Stomach (tissue), 9 donors: ENCODE data around the gene PLEKHA4. TPM values are rescaled to one million over a fixed set of nuclear protein-coding genes. Genes with fewer than 3 reads are reported as not detected.
"Not testable (repeated sequence)": the region's sequence is repeated elsewhere in the genome, so short reads cannot be mapped to it uniquely, and the experiment has no call there.

ENCODE experiments used
- DNase-seq, 2 donors: peaks; one replicate each; pipeline versions ENCODE4 v3.0.0 to v3.0.0-alpha.2; 2013 to 2019
- H3K27ac ChIP-seq, 5 donors: fragments of 200-600 bp in 4 of 5; sonication (generic) in 4 of 5; one replicate each; pipeline ENCODE4 v1.5.1; 2013 to 2019; ENCODE audit warnings: mild to moderate bottlenecking in 1 of 5, moderate library complexity in 1 of 5
- H3K27me3 ChIP-seq, 3 donors: fragments of 200-600 bp; sonication (generic); one replicate each; pipeline ENCODE4 v1.5.1; 2017 to 2019; ENCODE audit warnings: mixed run types in 1 of 3
- H3K36me3 ChIP-seq, 4 donors: fragments of 200-600 bp; sonication (generic); 1 replicate in 3 of 4; 2 replicates in 1 of 4; pipeline ENCODE4 v1.5.1; 2016 to 2019
- H3K4me1 ChIP-seq, 4 donors: fragments of 200-600 bp; sonication (generic); one replicate each; pipeline ENCODE4 v1.5.1; 2016 to 2019
- H3K4me3 ChIP-seq, 4 donors: fragments of 200-600 bp; sonication (generic) in 3 of 4; one replicate each; pipeline ENCODE4 v1.5.1; 2016 to 2019; ENCODE audit warnings: mild to moderate bottlenecking in 1 of 4
- H3K9me3 ChIP-seq, 4 donors: fragments of 200-600 bp; sonication (generic); one replicate each; pipeline ENCODE4 v1.5.1; 2016 to 2019
- EP300 ChIP-seq: sonication (generic); formaldehyde crosslinking; IDR thresholded peaks from one replicate; pipeline ENCODE4 v1.6.1; 2017; ENCODE audit warnings: antibody characterized with exemption
- POLR2A ChIP-seq, 4 donors: fragments of 450-650 bp; IDR thresholded peaks; one replicate each; pipeline ENCODE4 v1.6.1; 2016; ENCODE audit warnings: antibody characterized with exemption in 4 of 4, control low read depth in 2 of 4, mild to moderate bottlenecking in 1 of 4, moderate library complexity in 1 of 4
- POLR2AphosphoS5 ChIP-seq, 3 donors: sonication (generic); formaldehyde crosslinking; IDR thresholded peaks; one replicate each; pipeline ENCODE4 v1.6.1; 2016; ENCODE audit warnings: antibody characterized with exemption in 3 of 3
- WGBS, 5 donors: extraction: QIAGEN DNeasy Blood & Tissue Kit in 3 of 5; methylation state at CpG; one replicate each; pipeline versions ENCODE4 v1.1.5 to v1.1.7; 2013 to 2018; 5-methylcytosine and 5-hydroxymethylcytosine counted together
- intact Hi-C: fragments of 100-400 bp; cut with DNase I; formaldehyde crosslinking; loops from one replicate; pipeline ENCODE4 v1.15.1; 2023; ENCODE audit warnings: low total_unique reads
- polyA plus RNA-seq, 3 donors: library from polyadenylated mRNA; stranded (reverse); fragments of 200-250 nt; gene quantifications; one replicate each; pipeline ENCODE4 v1.2.3, GENCODE V29; 2013
- total RNA-seq, 5 donors: library from RNA; depleted of rRNA; stranded (reverse); fragments of >200 nt; gene quantifications; one replicate each; pipeline versions ENCODE4 v1.1.0 to v1.2.3, GENCODE V29; 2014 to 2016
- TF ChIP-seq, protein P1 (sequence below), 7 experiments: fragments of 450-650 bp in 4 of 7; fragments of 200-600 bp in 3 of 7; sonication (generic) in 3 of 7; IDR thresholded peaks; one replicate each; pipeline ENCODE4 v1.5.1; 2016 to 2019; ENCODE audit warnings: antibody characterized with exemption in 7 of 7, control low read depth in 2 of 7, mild to moderate bottlenecking in 1 of 7
- donor health status: healthy with polysubstance abuse.
- donor health status: Bipolar disorder and iron deficiency.
- donor health status: healthy.

The PLEKHA4 gene
- total and polyA plus RNA-seq, 8 donors: 1.7 to 85.0 (median 30.0) TPM

- no peaks in the 10 kb centered on the region for H3K9me3 ChIP-seq
- intact Hi-C loops: no loop called here
- no peak overlapping the region for H3K4me3 ChIP-seq
- H3K36me3 ChIP-seq: peaks cover 54 to 89% (median 88%) of the 10 kb centered on the region in 4 donors
- DNase-seq: peak in 1 of 2 donors; percentile 43
- no peaks in the 10 kb centered on the region for H3K27me3 ChIP-seq
- TF ChIP-seq EP300 (no peak), POLR2AphosphoS5 (IDR thresholded peaks at IDR 0.05) (no peak), POLR2A (IDR thresholded peaks at IDR 0.05) (no peak)
- TF ChIP-seq, protein P1, sequence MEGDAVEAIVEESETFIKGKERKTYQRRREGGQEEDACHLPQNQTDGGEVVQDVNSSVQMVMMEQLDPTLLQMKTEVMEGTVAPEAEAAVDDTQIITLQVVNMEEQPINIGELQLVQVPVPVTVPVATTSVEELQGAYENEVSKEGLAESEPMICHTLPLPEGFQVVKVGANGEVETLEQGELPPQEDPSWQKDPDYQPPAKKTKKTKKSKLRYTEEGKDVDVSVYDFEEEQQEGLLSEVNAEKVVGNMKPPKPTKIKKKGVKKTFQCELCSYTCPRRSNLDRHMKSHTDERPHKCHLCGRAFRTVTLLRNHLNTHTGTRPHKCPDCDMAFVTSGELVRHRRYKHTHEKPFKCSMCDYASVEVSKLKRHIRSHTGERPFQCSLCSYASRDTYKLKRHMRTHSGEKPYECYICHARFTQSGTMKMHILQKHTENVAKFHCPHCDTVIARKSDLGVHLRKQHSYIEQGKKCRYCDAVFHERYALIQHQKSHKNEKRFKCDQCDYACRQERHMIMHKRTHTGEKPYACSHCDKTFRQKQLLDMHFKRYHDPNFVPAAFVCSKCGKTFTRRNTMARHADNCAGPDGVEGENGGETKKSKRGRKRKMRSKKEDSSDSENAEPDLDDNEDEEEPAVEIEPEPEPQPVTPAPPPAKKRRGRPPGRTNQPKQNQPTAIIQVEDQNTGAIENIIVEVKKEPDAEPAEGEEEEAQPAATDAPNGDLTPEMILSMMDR (IDR thresholded peaks at IDR 0.05): no peak
- H3K27ac ChIP-seq: peak overlapping the region in 2 of 5 donors; percentile 12 to 34
- 71 to 88% (median 80%) methylated on average over 13 to 14 of the region's 14 CpGs for WGBS, 5 donors
- peaks cover 4 to 6% (median 5%) of the 10 kb centered on the region in 4 donors for H3K4me1 ChIP-seq
Measured at GRCh38 chr19:48907671-48908070, 39.3 kb upstream of the PLEKHA4 start.

DNA sequence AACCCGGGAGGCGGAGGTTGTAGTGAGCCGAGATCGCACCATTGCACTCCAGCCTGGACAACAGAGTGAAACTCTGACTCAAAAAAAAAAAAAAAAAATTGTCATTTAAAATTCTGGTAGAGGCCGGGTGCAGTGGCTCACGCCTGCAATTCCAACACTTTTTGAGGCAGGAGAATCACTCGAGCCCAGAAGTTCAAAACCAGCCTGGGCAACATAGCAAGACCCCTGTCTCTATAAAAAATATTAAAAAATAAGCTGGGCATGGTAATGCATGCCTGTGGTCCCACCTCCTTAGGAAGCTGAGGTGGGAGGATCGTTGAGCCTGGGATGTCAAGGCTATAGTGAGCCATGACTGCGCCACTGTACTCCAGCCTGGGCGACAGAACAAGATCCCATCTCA is 37.9 kb upstream of the PLEKHA4 start:
- 97 to 98% (median 97%) methylated on average over 10 of the region's 10 CpGs for WGBS, 5 donors
- H3K27ac ChIP-seq: no peak overlapping the region
- intact Hi-C loops: no loop called here

GRCh38 chr19:48905664-48906063 is 37.2 kb upstream of the PLEKHA4 start:
- Histone ChIP-seq H3K4me3 (no peak overlapping the region), H3K9me3 (no peaks in the 10 kb centered on the region), H3K27me3 (no peaks in the 10 kb centered on the region), H3K4me1 (peaks cover 19 to 26% (median 25%) of the 10 kb centered on the region in 4 donors), H3K27ac (no peak overlapping the region), H3K36me3 (peaks cover 43 to 78% (median 71%) of the 10 kb centered on the region in 4 donors)
- DNase-seq: no peak
- TF ChIP-seq, protein P1 (IDR thresholded peaks at IDR 0.05): no peak
- TF ChIP-seq EP300 (no peak), POLR2A (IDR thresholded peaks at IDR 0.05) (no peak), POLR2AphosphoS5 (IDR thresholded peaks at IDR 0.05) (no peak)
- WGBS, 5 donors: 94 to 99% (median 95%) methylated on average over 8 to 14 of the region's 14 CpGs
- intact Hi-C loops: no loop called here

More for the DNA sequence above, 37.9 kb upstream of the PLEKHA4 start:
- peaks cover 15 to 19% (median 18%) of the 10 kb centered on the region in 4 donors for H3K4me1 ChIP-seq
- H3K9me3 ChIP-seq: no peaks in the 10 kb centered on the region
- no peak overlapping the region for H3K4me3 ChIP-seq
- no peak for DNase-seq
- H3K36me3 ChIP-seq: peaks cover 49 to 85% (median 77%) of the 10 kb centered on the region in 4 donors
- no peaks in the 10 kb centered on the region for H3K27me3 ChIP-seq
- TF ChIP-seq POLR2AphosphoS5 (IDR thresholded peaks at IDR 0.05) (no peak), EP300 (no peak), POLR2A (IDR thresholded peaks at IDR 0.05) (no peak)
- TF ChIP-seq, protein P1 (IDR thresholded peaks at IDR 0.05): no peak

GRCh38 chr19:48903788-48904187 is 35.4 kb upstream of the PLEKHA4 start:
- H3K4me3 ChIP-seq, H3K9me3 ChIP-seq, H3K27ac ChIP-seq, intact Hi-C loops, DNase-seq, H3K27me3 ChIP-seq: not testable (repeated sequence)
- Histone ChIP-seq H3K36me3 (peaks cover 25 to 59% (median 52%) of the 10 kb centered on the region in 4 donors), H3K4me1 (peaks cover 23 to 38% (median 35%) of the 10 kb centered on the region in 4 donors)

- H3K4me1 ChIP-seq: peaks cover 23 to 38% (median 35%) of the 10 kb centered on the region in 4 donors
- H3K27ac ChIP-seq, H3K27me3 ChIP-seq, DNase-seq, intact Hi-C loops, H3K9me3 ChIP-seq: not testable (repeated sequence)
- H3K4me3 ChIP-seq: peak overlapping the region in 1 of 4 donors; percentile 7
- H3K36me3 ChIP-seq: peaks cover 20 to 44% (median 37%) of the 10 kb centered on the region in 4 donors
- WGBS, 5 donors: 92 to 98% (median 97%) methylated on average over 7 of the region's 7 CpGs
Measured at GRCh38 chr19:48902291-48902690, 33.9 kb upstream of the PLEKHA4 start.
